GM12864 (cell line): Measurements from ENCODE around the gene RBKS.

Experiments
- DNase-seq: peaks from one replicate; pipeline ENCODE4 v3.0.0-alpha.2; 2011; ENCODE audit warnings: low read depth
- H3K4me3 ChIP-seq: 2 replicates; pipeline ENCODE4 v1.5.1; 2011; ENCODE audit warnings: mild to moderate bottlenecking, low read depth, low read length, control low read depth
- CTCF ChIP-seq: IDR thresholded peaks from 2 replicates; pipeline ENCODE4 v1.5.1; 2011; ENCODE audit warnings: low read depth, mild to moderate bottlenecking, moderate library complexity, low read length, control low read depth, inconsistent platforms; ENCODE audit errors: missing control alignments

Gene RBKS

GRCh38 chr2:27906074-27906473, 15.9 kb upstream of the RBKS start:
- no peak overlapping the region for H3K4me3 ChIP-seq
- TF ChIP-seq CTCF, result no peak
- no peak for DNase-seq

- no peak for TF ChIP-seq CTCF
These were observed 14.1 kb upstream of the RBKS start for GRCh38 chr2:27904405-27904665.

GRCh38 chr2:27903649-27904404, 13.6 kb upstream of the RBKS start:
- no peak for TF ChIP-seq CTCF
- H3K4me3 ChIP-seq, result no peak overlapping the region
- no peak for DNase-seq

More at GRCh38 chr2:27904405-27904665, 14.1 kb upstream of the RBKS start:
- H3K4me3 ChIP-seq, result no peak overlapping the region
- no peak for DNase-seq

GRCh38 chr2:27903018-27903417, 12.8 kb upstream of the RBKS start:
- TF ChIP-seq CTCF, result no peak
- no peak overlapping the region for H3K4me3 ChIP-seq
- DNase-seq, result no peak

GRCh38 chr2:27902098-27902497, 11.9 kb upstream of the RBKS start:
- DNase-seq, result no peak
- no peak overlapping the region for H3K4me3 ChIP-seq
- TF ChIP-seq CTCF, result no peak

GRCh38 chr2:27901234-27901633, 11.0 kb upstream of the RBKS start:
- TF ChIP-seq CTCF, result no peak
- no peak overlapping the region for H3K4me3 ChIP-seq
- DNase-seq, result no peak

GRCh38 chr2:27897717-27898116, 7.5 kb upstream of the RBKS start:
- no peak for DNase-seq
- H3K4me3 ChIP-seq, result no peak overlapping the region
- TF ChIP-seq CTCF, result no peak
